UCSD-AML1 (cell line): ENCODE results near the gene RNF212B.
"Not testable (repeated sequence)": the region's sequence is repeated elsewhere in the genome, so short reads cannot be mapped to it uniquely, and the experiment has no call there.

Source experiments
- DNase-seq: peaks from one replicate; lab custom pipeline; 2025; ENCODE audit not compliant: unreplicated experiment; lab: John Stamatoyannopoulos, UW

Gene RNF212B

DNA sequence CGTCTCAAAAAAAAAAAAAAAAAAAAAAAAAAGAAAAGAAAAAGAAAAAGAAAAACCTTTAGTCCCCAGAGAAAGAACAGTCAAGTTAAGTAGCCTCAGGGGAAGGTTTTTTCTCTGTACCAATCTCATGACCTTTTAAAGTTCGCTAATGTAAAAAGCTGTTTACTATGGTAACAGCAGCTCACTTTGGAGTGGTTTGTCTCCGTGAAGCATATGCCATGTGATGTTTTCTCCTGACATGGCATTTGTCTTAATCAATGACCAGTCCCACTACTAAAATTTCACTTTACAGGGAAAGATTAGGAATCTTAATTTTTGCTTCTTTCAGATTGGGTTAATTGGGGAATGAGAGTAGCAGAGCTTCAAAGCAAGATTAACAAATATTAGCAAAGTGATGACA is 4.3 kb downstream of the RNF212B start:
- DNase-seq: no peak

GRCh38 chr14:23243066-23243465 is 5.3 kb downstream of the RNF212B start:
- DNase-seq: no peak

GRCh38 chr14:23245282-23245681 is 7.5 kb downstream of the RNF212B start:
- DNase-seq: no peak

DNA sequence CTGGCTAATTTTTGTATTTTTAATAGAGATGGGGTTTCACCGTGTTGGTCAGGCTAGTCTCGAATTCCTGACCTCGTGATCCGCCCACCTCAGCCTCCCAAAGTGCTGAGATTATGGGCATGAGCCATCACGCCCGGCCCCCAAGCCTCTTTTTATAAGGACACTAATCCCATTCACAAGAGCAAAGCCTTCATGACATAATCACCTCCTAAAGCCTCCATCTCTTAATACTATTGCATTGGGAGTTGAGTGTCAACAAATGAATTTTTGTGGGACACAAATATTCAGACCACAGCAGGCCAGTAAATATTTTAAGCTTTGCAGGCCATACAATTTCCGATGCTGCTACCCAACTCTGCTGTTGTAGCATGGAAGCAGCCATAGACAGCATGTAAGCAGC is 10.9 kb downstream of the RNF212B start:
- no peak for DNase-seq

- no peak for DNase-seq
Observed at GRCh38 chr14:23249824-23250223, 12.1 kb downstream of the RNF212B start.

- no peak for DNase-seq
Observed at GRCh38 chr14:23252006-23252405, 14.3 kb downstream of the RNF212B start.

DNA sequence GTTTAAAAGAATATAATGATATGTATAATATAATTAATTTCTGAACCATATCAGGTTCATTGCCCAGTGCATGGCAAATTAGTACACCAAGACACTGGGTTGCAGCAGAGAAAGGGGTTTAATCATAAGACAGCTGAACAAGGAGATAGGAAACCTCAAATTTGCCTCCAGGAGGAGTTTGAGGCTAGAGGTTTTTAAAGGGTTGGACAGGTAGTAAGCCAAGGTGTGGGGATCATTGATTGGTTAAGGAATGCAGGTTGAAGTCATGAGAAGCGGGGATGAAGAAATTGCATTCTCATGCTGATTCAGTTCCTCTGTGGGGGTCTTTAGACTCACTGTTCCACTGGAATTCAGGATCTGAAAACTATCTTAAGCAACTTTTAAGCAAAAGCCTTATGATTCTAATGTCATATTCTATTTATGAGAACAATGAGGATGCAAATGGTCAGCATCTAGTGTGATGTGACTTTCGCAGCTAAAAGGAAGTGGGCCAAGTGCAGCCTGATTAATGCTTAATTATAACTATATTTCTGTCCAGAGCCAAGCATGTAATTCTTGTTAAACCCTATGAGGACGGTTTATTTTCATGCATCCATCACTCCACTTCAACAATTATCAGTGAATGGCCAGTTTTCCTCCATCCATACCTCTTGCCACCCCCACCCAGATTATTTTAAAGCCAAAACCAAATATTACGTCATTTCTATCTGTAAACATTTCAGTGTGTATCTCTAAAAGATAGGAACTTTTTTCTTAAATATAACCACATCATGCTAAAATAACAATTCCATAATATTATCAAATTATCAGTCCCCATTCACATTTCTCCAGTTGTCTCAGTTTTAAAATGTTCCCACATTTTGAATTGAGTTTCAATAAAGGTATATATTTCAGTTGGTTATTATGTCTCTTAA is 14.9 kb downstream of the RNF212B start:
- DNase-seq: no peak

DNA sequence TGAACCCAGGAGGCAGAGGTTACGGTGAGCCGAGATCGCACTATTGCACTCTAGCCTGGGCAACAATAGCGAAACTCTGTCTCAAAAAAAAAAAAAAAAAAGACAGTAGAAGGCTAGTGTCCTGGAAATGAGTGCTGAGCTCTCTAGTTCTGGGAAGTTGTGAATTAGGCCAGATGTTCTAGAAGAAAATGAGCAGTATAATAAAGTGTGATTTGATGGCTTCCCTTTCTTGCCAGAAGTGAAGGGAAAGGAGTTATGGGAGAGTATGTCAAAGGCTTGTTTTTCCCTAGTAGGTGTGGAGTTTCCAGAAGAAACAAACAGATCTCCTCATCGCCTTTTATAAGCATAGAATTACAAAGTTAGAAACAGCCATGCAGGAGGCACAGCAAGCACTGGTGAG is 20.5 kb downstream of the RNF212B start:
- DNase-seq: no peak

DNA sequence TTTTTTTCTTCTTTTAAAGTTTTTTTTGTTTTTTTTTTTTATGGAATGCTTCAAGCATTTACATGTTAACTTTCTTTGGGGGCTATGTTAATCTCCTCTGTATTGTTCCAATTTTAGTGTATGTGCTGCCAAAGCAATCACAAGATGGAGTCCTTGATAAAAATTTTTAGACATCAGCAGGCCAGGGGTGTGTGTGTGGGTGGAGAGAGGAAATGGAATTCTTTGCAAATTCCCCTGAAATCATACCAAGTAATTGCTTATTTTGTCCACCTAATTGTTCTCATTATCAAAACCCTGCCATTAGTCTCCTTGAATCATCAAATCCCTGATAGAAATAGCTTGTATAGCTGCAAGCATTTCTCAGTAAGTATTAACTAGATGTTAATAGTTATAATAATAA is 21.7 kb downstream of the RNF212B start:
- DNase-seq: no peak

GRCh38 chr14:23260849-23261248 is 23.1 kb downstream of the RNF212B start:
- not testable (repeated sequence) for DNase-seq

GRCh38 chr14:23269193-23269592 is 31.5 kb downstream of the RNF212B start:
- no peak for DNase-seq

DNA sequence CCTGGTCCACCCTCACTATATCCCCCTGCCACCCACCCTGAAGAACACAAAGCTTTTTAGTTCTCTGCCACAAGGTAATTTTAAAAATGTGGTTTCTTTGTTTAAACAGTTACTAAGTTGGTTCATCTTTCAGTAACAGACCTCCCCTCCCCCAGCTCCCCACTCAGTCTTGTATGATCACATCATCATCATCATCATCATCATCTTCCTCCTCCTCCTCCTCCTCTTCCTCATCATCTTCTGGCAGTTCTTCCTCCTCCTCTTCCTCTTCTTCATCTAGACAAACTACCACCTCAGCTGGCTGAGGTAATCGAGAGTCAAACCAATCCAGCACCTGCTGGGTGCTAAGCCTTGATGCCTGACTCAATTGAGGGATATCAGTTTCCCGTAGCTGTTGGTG is 37.7 kb downstream of the RNF212B start:
- DNase-seq: no peak

DNA sequence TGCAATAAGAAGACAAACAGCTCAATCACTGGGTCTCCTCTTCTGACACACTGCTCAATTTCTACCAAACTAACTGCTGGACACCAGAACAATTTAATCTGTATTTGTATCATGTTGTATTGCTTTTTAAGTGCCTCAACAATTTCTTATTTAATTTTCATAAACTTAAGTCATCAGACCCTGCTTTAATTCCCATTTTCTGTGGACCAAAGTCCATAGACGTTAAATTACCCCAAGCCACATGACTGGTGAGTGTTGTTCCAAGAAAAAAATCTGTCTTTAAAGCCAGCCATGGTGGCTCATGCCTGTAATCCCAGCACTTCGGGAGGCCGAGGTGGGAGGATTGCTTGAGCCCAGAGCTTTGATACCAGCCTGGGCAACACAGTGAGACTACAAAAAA is 39.5 kb downstream of the RNF212B start:
- no peak for DNase-seq

DNA sequence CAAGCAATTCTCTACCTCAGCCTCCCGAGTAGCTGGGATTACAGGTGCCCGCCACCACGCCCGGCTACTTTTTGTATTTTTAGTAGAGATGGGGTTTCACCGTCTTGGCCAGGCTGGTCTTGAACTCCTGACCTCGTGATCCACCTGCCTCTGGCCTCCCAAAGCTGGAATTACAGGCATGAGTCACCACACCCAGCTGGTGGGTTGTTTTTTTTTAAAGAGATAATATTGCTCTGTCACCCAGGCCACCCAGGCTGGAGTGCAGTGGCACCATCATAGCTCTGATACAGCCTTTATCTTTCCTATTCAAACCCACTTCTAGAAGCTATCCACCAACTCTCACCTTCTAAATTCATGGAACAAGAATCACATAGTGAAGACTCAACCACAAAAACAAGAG is 40.2 kb downstream of the RNF212B start:
- DNase-seq: not testable (repeated sequence)

GRCh38 chr14:23281247-23281646 is 43.5 kb downstream of the RNF212B start:
- no peak for DNase-seq

DNA sequence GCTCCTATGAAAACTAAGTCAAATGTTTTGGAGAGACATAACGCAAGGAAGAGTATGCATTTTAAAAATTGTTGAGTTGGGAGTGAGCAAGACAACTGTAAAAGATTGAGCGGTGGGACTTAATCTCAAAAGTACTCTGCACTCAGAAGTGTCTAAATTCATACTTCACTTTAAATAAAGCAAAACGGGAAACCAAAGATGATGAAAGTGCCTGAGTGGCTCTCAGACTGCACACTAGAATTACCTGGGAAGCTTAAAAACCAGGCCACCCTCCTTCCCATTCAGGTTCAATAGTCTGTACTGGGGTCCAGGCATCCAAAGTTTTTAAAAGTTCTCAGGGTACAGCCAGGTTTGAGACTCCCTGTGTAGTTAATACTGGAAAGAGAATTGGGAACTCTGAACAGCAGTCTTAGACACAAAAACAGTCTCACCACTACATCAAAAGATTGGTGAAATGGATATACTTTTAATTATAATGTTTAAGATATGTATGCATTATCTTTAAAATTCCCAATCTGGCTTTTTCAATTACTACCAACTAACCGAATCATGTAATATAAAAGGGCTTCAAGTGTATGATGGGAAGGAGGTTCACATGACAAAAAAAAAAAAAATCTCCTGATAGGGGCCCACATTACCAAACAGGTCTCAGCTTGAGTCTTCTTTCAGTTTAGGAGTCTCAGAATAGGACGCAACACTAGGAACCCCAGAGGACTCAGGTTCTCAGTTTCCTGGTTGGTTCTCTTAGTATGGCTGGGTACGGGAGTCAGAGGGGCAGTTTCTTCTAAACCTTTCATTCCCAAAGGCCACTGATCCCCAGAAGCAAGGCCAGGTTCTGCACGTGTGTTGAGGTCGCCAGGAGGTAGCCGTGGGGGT is 47.2 kb downstream of the RNF212B start:
- no peak for DNase-seq

DNA sequence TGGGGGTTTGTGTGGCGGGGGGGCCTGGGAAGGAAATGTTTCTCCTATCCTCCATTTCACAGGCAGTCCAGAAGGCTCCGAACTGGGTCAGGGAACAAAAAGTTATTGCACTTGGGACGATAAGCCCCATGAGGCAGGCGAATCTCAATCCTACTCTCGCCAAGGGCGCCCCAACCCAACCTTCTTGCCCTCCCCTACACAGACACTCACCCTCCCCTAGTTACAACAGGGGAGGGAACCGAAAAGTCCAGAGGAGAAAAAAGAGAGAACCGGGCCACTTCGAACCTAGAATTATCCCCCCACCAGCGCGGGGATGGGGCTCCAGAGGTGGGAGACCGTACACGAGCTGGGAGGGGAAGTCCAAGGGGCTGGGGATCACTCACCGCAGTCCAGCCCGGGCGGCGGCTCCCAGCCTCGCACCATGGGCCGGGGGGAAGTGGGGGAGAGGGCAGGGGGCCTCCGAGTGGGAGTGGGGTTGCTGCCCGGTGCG is 47.8 kb downstream of the RNF212B start:
- no peak for DNase-seq

DNA sequence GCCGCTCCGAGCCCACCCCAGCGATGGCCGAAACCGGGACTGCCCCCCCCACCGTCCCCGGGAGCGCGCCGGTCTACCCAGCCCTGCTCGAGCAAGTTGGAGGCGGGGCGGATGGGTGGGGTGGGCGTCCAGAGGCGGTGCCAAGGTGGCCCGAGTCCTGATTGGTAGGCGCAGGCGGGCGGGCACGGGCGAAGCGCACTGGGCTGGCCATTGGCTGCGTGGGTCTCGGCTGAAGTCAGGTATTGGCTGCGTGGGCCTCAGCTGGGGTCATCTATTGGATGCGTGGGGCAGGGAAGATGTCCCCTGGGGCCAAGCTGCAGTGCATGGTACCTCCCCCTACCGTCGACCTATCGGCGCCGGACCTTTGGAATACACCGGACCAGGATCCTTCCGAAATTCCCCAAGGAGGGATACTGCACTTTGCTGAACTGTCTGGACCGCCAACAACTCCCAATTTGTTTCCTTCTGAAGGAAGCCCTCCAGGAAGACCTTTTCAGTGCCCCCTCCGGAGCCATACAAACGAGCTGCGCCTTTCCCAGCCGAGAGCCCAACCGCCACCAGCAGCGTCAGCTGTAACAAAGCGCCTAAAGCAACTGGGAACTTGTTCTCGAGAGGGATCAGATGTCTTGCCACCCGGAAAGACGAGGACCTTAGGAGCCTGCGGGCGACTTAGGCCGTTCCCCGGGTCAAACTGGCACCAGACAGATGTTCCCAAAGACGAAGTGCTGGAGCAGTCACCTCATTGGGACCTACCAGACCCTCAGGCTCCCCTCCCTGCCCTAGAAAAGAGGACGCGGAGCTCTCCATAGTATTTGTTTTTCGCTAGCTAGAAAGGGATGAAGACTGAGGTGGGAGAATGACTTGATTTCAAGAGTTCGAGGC is 48.5 kb downstream of the RNF212B start, which contains the start of gene HOMEZ:
HOMEZ (minus strand) TSS at position 113 of the 882 bp plus-strand sequence. CDS start 180 bp downstream, outside the sequence.
- peak; percentile 98 for DNase-seq

DNA sequence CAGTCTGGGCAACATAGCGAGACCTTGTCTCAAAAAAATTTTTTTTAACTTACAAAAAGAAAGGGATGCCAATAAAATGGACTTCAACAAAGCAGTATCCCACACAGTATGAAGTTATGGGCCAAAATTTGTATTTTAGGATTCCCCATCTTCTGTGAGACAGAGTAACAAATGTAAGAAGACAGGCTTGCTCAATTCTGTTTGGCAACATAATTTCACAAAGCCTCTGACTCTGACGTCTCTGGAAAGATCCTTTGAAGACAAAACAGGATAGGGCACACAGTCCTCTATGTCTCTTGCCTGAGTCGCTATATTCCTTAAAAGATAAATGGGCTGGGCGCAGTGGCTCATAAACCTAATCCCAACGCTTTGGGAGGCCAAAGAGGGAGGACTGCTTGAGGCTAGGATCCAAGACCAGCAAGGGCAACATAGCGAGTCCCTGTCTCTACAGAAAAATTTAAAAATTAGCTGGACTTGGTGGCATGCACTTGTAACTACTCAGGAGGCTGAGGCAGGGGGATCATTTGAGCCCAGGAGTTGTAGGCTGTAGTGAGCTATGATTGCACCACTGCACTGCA is 49.3 kb downstream of the RNF212B start:
- no peak for DNase-seq
